GM23338 (cell line): ENCODE results near the gene SNUPN.

Experiments
- CREB1 ChIP-seq: fragments of 250-450 bp; sonication (Bioruptor Pico); IDR thresholded peaks from 2 replicates; pipeline ENCODE4 v1.5.0; 2020; ENCODE audit warnings: low read depth, mild to moderate bottlenecking, moderate library complexity
- EZH2 ChIP-seq: fragments of 200-600 bp; sonication (generic); IDR thresholded peaks from one replicate; pipeline ENCODE4 v1.8.0; 2017; ENCODE audit warnings: antibody characterized with exemption, mild to moderate bottlenecking, low read depth; ENCODE audit not compliant: unreplicated experiment
- EZH2phosphoT487 ChIP-seq: fragments of 200-600 bp; sonication (generic); IDR thresholded peaks from one replicate; pipeline ENCODE4 v1.8.1; 2018; ENCODE audit warnings: antibody characterized with exemption; ENCODE audit not compliant: unreplicated experiment
- JUNB ChIP-seq: IDR thresholded peaks from one replicate; pipeline ENCODE4 v1.6.1; 2016; ENCODE audit warnings: antibody characterized with exemption; ENCODE audit not compliant: unreplicated experiment
- NANOG ChIP-seq: IDR thresholded peaks from 2 replicates; pipeline ENCODE4 v1.6.1; 2016; ENCODE audit warnings: antibody characterized with exemption, borderline replicate concordance
- POLR2AphosphoS5 ChIP-seq: IDR thresholded peaks from 2 replicates; pipeline ENCODE4 v1.6.1; 2016; ENCODE audit warnings: antibody characterized with exemption, low read depth
- STAT1 ChIP-seq: IDR thresholded peaks from one replicate; pipeline ENCODE4 v1.6.1; 2016; ENCODE audit warnings: antibody characterized with exemption; ENCODE audit not compliant: unreplicated experiment
- ZNF114 ChIP-seq: fragments of 250-450 bp; sonication (Bioruptor Pico); IDR thresholded peaks from 2 replicates; pipeline ENCODE4 v1.5.0; 2020; ENCODE audit warnings: mild to moderate bottlenecking, moderate library complexity
- ZNF331 ChIP-seq: fragments of 250-450 bp; sonication (Bioruptor Pico); IDR thresholded peaks from 2 replicates; pipeline ENCODE4 v1.5.0; 2020; ENCODE audit warnings: low read depth, mild to moderate bottlenecking, moderate library complexity
- TF ChIP-seq, protein P1 (sequence below), 2 experiments: fragments of 200-600 bp in 1 of 2; sonication (generic) in 1 of 2; conservative IDR thresholded peaks; 2 replicates each; pipeline versions ENCODE4 v1.5.1 to v1.6.1; 2016 to 2017; ENCODE audit warnings: antibody characterized with exemption in 2 of 2, low read depth in 2 of 2, mild to moderate bottlenecking in 2 of 2, moderate library complexity in 1 of 2
- TF ChIP-seq, protein P2 (sequence below): IDR thresholded peaks from one replicate; pipeline ENCODE4 v1.6.1; 2018; ENCODE audit warnings: antibody characterized with exemption; ENCODE audit not compliant: unreplicated experiment
- TF ChIP-seq, protein P3 (sequence below): IDR thresholded peaks from 2 replicates; pipeline ENCODE4 v1.6.1; 2016; ENCODE audit warnings: antibody characterized with exemption
- TF ChIP-seq, protein P4 (sequence below): fragments of 250-450 bp; sonication (Bioruptor Pico); IDR thresholded peaks from 2 replicates; pipeline ENCODE4 v1.5.0; 2020; ENCODE audit warnings: mild to moderate bottlenecking, moderate library complexity

DNA sequence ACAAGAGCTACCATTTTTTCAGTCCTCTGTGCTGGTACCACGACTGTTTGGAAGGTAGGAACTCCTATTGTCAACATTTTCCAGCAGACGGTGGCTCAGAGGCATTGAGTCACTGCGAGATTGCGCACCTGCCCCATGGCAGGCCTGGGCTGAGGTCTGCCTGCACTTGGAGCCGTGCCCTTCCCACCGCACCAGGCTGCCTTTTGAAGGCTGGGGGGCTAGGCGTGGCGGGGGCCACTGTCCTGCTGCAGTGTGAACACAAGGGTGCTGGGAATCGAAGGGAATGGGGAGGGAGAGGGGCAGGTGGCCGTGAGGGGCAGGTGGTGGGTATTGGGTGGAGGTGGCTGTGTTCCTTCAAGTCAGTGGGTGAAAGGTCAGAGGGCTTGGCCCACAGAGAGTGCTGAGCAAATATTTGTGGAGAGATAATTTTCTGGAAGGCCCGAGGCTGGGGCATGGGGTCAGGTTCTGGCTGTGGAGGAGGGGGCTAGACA lies 38.5 kb upstream of the SNUPN start:
- TF ChIP-seq, protein P1, sequence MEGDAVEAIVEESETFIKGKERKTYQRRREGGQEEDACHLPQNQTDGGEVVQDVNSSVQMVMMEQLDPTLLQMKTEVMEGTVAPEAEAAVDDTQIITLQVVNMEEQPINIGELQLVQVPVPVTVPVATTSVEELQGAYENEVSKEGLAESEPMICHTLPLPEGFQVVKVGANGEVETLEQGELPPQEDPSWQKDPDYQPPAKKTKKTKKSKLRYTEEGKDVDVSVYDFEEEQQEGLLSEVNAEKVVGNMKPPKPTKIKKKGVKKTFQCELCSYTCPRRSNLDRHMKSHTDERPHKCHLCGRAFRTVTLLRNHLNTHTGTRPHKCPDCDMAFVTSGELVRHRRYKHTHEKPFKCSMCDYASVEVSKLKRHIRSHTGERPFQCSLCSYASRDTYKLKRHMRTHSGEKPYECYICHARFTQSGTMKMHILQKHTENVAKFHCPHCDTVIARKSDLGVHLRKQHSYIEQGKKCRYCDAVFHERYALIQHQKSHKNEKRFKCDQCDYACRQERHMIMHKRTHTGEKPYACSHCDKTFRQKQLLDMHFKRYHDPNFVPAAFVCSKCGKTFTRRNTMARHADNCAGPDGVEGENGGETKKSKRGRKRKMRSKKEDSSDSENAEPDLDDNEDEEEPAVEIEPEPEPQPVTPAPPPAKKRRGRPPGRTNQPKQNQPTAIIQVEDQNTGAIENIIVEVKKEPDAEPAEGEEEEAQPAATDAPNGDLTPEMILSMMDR (conservative IDR thresholded peaks at IDR 0.05; ENCODE audit: low read depth in 2 of 2) = no peak
- TF ChIP-seq POLR2AphosphoS5 (no peak), STAT1 (no peak), EZH2phosphoT487 (no peak), EZH2 (no peak), CREB1 (no peak), JUNB (no peak), ZNF114 (no peak), ZNF331 (CRISPR knock-in tag) (no peak), NANOG (no peak)
- TF ChIP-seq, protein P2, sequence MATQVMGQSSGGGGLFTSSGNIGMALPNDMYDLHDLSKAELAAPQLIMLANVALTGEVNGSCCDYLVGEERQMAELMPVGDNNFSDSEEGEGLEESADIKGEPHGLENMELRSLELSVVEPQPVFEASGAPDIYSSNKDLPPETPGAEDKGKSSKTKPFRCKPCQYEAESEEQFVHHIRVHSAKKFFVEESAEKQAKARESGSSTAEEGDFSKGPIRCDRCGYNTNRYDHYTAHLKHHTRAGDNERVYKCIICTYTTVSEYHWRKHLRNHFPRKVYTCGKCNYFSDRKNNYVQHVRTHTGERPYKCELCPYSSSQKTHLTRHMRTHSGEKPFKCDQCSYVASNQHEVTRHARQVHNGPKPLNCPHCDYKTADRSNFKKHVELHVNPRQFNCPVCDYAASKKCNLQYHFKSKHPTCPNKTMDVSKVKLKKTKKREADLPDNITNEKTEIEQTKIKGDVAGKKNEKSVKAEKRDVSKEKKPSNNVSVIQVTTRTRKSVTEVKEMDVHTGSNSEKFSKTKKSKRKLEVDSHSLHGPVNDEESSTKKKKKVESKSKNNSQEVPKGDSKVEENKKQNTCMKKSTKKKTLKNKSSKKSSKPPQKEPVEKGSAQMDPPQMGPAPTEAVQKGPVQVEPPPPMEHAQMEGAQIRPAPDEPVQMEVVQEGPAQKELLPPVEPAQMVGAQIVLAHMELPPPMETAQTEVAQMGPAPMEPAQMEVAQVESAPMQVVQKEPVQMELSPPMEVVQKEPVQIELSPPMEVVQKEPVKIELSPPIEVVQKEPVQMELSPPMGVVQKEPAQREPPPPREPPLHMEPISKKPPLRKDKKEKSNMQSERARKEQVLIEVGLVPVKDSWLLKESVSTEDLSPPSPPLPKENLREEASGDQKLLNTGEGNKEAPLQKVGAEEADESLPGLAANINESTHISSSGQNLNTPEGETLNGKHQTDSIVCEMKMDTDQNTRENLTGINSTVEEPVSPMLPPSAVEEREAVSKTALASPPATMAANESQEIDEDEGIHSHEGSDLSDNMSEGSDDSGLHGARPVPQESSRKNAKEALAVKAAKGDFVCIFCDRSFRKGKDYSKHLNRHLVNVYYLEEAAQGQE = no peak
- TF ChIP-seq, protein P3, sequence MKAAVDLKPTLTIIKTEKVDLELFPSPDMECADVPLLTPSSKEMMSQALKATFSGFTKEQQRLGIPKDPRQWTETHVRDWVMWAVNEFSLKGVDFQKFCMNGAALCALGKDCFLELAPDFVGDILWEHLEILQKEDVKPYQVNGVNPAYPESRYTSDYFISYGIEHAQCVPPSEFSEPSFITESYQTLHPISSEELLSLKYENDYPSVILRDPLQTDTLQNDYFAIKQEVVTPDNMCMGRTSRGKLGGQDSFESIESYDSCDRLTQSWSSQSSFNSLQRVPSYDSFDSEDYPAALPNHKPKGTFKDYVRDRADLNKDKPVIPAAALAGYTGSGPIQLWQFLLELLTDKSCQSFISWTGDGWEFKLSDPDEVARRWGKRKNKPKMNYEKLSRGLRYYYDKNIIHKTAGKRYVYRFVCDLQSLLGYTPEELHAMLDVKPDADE = no peak
- TF ChIP-seq, protein P4, sequence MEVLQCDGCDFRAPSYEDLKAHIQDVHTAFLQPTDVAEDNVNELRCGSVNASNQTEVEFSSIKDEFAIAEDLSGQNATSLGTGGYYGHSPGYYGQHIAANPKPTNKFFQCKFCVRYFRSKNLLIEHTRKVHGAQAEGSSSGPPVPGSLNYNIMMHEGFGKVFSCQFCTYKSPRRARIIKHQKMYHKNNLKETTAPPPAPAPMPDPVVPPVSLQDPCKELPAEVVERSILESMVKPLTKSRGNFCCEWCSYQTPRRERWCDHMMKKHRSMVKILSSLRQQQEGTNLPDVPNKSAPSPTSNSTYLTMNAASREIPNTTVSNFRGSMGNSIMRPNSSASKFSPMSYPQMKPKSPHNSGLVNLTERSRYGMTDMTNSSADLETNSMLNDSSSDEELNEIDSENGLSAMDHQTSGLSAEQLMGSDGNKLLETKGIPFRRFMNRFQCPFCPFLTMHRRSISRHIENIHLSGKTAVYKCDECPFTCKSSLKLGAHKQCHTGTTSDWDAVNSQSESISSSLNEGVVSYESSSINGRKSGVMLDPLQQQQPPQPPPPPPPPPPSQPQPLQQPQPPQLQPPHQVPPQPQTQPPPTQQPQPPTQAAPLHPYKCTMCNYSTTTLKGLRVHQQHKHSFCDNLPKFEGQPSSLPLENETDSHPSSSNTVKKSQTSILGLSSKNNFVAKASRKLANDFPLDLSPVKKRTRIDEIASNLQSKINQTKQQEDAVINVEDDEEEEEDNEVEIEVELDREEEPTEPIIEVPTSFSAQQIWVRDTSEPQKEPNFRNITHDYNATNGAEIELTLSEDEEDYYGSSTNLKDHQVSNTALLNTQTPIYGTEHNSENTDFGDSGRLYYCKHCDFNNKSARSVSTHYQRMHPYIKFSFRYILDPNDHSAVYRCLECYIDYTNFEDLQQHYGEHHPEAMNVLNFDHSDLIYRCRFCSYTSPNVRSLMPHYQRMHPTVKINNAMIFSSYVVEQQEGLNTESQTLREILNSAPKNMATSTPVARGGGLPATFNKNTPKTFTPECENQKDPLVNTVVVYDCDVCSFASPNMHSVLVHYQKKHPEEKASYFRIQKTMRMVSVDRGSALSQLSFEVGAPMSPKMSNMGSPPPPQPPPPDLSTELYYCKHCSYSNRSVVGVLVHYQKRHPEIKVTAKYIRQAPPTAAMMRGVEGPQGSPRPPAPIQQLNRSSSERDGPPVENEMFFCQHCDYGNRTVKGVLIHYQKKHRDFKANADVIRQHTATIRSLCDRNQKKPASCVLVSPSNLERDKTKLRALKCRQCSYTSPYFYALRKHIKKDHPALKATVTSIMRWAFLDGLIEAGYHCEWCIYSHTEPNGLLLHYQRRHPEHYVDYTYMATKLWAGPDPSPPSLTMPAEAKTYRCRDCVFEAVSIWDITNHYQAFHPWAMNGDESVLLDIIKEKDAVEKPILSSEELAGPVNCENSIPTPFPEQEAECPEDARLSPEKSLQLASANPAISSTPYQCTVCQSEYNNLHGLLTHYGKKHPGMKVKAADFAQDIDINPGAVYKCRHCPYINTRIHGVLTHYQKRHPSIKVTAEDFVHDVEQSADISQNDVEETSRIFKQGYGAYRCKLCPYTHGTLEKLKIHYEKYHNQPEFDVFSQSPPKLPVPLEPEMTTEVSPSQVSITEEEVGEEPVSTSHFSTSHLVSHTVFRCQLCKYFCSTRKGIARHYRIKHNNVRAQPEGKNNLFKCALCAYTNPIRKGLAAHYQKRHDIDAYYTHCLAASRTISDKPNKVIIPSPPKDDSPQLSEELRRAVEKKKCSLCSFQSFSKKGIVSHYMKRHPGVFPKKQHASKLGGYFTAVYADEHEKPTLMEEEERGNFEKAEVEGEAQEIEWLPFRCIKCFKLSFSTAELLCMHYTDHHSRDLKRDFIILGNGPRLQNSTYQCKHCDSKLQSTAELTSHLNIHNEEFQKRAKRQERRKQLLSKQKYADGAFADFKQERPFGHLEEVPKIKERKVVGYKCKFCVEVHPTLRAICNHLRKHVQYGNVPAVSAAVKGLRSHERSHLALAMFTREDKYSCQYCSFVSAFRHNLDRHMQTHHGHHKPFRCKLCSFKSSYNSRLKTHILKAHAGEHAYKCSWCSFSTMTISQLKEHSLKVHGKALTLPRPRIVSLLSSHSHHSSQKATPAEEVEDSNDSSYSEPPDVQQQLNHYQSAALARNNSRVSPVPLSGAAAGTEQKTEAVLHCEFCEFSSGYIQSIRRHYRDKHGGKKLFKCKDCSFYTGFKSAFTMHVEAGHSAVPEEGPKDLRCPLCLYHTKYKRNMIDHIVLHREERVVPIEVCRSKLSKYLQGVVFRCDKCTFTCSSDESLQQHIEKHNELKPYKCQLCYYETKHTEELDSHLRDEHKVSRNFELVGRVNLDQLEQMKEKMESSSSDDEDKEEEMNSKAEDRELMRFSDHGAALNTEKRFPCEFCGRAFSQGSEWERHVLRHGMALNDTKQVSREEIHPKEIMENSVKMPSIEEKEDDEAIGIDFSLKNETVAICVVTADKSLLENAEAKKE (CRISPR knock-in tag) = no peak
